ENCODE data around the gene PTPN7.
"Not testable (repeated sequence)": the region's sequence is repeated elsewhere in the genome, so short reads cannot be mapped to it uniquely, and the experiment has no call there.

PTPN7 gene

GRCh38 chr1:202149566-202149965 lies 10.8 kb downstream of the PTPN7 start:
- no peak for DNase-seq

- DNase-seq: no peak
Measured at GRCh38 chr1:202148391-202148790, 12.0 kb downstream of the PTPN7 start.

DNA sequence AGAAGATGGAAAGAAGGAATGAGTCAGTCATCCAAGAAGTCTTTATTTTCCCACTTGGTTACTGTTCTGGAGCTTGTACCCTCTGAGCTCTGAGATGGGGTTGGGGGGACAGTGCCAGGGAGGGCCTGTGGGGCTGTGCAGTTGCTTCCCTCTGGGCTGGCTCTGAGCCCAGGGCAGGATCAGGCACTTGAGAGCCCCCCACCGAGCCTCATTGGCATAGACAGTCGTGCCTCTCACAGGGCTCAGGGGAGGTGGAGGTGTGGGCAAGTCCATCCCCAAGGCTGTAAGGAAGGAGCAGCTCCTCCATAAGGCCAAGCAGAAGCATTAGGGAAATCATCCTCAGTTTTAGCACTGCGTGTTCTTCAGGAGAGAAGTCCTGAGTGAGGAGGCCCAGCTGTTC lies 13.4 kb downstream of the PTPN7 start:
- no peak for DNase-seq

DNA sequence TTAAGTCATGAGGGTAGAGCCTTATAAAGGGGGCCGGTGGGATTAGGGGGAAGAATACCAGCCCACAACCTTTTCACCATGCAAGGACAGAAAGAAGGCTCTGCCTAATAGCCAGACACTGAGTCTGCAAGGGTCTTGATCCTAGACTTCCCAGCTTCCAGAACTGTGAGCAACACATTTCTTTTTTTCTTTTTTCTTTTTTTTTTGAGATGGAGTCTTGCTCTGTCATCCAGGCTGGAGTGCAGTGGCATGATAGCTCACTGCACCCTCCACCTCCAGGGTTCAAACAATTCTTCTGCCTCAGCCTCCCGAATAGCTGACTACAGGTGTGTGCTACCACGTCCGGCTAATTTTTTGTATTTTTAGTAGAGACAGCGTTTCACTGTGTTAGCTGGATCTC lies 14.1 kb downstream of the PTPN7 start:
- DNase-seq: no peak

DNA sequence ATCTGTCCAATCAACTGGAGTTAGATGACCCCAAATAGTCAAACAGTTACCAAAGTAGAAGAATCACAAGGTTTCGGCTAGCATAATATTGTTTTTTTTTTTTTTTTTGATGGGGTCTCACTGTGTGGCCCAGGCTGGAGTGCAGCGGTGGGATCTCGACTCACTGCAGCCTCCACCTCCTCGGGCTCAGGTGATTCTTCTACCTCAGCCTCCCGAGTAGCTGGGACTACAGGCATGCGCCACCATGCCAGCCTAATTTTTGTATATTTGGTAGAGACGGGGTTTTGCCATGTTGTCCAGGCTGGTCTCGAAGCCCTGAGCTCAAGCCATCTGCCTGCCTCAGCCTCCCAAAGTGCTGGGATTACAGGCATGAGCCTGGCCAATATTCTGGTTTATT lies 14.7 kb downstream of the PTPN7 start:
- DNase-seq: not testable (repeated sequence)

- DNase-seq: peak; percentile 80
Measured at GRCh38 chr1:202145068-202145743, 15.2 kb downstream of the PTPN7 start.

GRCh38 chr1:202144402-202145067 lies 15.9 kb downstream of the PTPN7 start, which contains the start of gene ARL8A:
TSS of gene ARL8A (minus strand) at chr1:202144737. CDS start at chr1:202144572, 165 bp downstream.
- DNase-seq: peak; percentile 72

- DNase-seq: peak; percentile 48
Measured at GRCh38 chr1:202143768-202144401, 16.5 kb downstream of the PTPN7 start.

DNA sequence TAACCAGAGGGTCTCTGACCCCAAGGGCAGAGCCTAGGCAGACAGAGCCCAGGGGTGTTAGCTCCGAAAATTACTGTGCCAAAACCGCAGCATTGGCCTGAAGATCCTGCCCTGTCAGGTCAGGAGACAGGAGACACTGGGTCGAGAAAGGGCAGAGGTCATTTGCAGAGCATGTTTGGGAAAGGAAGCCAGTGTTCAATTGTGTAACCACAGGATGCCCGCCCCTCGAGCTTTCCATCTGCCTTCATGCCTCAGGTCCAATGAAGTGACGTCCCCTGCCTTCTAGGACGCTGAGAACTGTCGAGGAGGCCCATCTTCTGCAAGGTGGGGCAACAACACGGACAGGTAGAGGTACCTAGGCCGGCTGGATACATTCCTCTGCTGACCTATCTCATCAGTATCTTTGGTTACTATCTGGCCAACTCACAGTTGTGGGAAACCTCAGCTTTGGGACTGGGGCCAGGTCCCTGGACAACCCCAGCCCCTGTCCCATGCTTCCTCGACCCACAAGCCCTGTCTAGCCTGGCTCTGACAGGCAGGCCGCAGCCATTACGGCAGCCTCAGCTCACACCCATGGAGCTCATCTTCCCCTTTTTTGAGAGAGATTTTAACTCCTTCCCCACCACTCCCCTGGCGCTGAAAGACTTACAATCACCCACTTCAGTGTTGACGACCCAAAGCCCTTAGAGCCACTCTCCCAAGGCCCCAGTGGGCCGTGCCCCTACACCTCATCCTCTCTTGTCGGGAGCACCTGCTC lies 17.2 kb downstream of the PTPN7 start:
- DNase-seq: peak; percentile 47

DNA sequence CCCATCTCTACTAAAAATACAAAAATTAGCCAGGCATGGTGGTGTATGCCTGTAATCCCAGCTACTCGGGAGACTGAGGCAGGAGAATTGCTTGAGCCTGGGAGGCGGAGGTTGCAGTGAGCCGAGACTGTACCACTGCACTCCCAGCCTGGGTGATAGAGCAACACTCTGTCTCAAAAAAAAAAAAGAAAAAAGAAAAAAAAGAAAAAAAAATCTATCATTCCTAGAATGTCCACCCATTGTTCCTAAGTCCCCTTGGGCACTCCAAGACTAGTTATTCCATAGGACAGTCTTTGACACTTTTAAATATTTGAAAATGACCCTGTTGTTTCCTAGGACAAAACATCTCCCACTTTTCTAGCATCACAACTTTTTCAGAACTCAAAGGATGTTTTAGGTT lies 18.9 kb downstream of the PTPN7 start:
- not testable (repeated sequence) for DNase-seq

GRCh38 chr1:202140833-202141232 lies 19.6 kb downstream of the PTPN7 start:
- DNase-seq: no peak

DNA sequence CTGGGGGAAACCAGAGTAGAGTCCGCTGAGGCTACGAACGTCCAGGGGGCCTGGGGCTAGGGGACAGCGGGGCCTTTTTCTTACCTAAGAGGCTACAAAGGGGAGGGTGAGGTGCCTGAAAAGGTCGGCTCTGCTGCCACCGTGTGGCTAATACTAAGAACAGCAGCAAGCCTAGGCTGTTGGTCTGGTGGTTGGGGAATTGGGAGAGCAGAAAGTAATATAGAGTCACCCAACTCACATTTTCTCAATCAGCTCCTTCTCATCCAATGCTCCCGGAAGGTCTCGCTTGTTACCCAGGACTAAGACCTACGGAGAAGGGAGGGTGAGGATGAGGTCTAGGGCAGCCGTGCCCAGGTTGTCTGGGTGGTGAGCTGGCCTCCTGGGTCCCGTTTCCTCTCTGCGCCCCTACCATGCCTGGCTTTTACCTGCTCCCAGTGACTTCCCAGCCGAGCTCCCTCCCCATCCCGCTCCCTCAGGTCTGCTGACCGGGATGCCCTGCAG lies 25.1 kb downstream of the PTPN7 start:
- peak; percentile 69 for DNase-seq

GRCh38 chr1:202134645-202135172 lies 25.7 kb downstream of the PTPN7 start:
- no peak for DNase-seq

DNA sequence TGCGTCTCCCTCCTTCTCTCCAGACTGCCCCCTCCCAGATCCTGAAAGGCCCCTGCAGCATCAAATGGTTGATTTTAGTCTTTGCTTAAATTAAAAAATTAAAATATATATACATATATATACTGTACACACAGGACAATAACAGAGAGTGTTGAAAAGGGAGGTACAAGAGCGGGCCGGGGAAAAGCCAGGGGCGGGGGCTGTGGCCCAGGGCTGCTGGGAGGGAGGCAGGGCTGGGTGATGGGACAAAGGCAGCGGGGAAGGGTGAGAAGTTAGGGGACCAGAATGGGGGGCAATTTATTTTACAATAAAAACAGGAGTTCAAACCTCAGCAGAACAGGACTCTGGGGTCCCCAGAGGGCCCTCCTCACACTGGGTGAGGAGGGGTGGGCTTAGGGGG lies 26.4 kb downstream of the PTPN7 start:
- no peak for DNase-seq

DNA sequence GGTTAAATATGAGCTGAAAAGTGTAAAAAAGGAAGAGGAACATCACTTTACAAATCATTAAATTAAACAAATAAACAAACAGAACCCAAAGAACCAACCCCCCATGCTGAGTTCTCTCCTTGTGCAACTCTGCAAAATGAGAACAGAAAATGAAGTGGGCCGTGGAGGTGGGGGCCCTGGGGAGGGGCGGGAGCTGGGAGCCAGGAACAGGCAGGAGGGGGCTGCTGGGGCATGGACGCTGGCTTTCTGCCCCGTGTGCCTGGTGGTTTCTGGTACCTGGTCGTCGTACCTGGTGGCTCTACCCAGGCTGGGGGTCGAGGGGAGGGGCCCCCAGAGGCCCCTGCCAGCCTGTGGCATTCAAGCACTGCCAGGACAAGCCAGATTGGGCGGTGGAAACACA lies 26.9 kb downstream of the PTPN7 start:
- no peak for DNase-seq

DNA sequence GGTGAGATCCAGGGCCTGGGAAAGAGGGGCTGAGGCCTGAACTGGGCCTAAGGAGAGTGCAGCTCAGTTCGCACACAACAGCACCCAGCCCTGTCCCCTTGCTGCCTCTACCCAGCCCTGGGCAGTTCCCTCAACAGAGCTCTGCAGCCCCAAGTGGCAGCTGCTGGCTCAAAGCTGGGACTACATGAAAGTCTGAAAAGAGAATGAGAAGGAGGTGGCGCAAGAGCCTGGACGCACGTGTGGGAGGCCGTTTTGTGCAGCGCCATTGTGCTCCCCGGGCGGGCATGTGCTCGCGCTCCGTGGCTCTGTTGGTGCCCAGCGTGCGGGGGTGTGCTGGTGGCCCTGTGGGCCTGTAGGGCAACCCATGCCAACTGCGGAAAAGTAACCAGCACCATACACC lies 27.4 kb downstream of the PTPN7 start:
- no peak for DNase-seq

DNA sequence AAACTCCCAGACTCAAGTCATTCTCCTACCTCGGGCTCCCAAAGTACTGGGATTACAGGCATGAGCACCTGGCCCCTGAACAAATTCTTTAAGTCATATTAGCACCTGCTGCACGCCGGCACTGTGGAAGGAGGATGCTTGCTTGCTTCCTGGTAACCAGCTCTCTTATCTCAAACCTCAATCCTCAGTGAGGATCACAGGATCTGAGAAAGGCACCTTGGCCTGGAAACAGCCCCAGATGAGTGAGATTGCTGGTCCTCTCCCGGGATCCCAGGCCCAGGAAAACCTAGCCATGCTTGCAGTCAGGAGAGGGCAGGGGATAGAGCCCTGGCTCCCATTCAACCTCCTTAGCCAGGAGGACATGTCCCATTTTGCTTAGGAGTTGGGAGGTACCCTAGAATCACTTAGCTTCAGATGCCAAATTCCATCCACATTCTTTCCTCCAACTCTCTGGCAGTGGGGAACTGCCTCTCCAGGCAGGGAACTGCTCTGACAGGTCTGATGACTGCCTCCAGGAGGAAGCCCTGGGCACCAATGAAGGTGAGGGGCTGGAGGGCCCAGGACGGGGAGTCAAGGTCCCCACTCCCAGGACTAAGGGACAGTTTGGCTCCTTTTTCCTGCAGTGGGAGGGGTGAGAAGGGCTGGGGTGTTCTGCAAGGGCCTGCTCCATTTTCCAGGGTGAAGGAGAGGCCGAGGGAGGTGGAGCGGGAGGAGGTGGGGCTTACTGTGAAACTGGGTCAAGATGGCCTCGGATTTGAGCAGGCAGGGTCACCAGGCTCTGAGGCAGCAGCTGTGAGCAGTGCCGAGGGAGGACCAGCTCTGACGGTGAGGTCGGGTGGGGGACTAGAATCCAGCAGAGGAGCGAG lies 28.2 kb downstream of the PTPN7 start:
- no peak for DNase-seq

GRCh38 chr1:202130816-202131522 lies 29.4 kb downstream of the PTPN7 start:
- DNase-seq: no peak

DNA sequence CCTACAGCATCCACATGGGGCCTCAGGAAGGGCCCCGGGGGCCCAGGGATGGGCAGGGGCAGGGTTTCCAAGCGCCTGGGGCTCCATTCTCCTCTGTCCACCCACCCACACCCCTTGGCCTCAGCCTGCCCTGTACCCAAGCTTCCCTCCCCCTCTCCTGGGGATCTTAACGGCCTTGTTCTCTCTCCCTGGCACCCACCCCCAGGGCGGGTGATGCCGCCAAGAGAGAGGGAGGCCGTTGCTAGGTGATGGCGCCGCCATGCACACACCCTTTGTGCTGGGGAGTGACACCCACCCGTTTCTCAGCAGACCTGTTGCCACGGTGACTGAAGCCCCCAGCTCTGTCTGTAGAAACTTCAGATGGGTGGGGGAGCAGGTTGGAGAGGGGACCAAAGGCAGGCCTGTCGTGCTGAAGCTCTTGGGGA lies 30.1 kb downstream of the PTPN7 start:
- no peak for DNase-seq

- DNase-seq: no peak
Measured at GRCh38 chr1:202129453-202130296, 30.7 kb downstream of the PTPN7 start.
